ENCODE measurements around the gene DISC1.

DNA sequence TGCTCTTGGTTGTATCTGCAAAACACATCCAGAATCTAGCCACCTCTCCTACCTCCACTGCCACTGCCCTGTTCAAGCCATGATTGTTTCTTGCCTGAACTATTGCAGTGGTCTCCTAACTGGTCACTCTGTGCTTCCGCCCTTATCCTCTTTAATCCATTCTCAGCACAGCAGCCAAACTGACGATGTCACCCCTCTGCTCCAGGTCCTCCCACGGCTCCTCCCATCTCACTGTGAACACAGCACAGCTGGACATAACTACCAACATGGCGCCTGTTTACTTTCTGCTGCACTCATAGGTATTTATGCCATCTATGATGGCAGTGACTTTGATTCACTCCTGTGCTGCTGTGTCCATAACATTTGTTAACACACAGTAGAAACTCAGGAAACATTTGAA lies 406.7 kb downstream of the DISC1 start:
- TF ChIP-seq, protein P1, sequence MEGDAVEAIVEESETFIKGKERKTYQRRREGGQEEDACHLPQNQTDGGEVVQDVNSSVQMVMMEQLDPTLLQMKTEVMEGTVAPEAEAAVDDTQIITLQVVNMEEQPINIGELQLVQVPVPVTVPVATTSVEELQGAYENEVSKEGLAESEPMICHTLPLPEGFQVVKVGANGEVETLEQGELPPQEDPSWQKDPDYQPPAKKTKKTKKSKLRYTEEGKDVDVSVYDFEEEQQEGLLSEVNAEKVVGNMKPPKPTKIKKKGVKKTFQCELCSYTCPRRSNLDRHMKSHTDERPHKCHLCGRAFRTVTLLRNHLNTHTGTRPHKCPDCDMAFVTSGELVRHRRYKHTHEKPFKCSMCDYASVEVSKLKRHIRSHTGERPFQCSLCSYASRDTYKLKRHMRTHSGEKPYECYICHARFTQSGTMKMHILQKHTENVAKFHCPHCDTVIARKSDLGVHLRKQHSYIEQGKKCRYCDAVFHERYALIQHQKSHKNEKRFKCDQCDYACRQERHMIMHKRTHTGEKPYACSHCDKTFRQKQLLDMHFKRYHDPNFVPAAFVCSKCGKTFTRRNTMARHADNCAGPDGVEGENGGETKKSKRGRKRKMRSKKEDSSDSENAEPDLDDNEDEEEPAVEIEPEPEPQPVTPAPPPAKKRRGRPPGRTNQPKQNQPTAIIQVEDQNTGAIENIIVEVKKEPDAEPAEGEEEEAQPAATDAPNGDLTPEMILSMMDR (conservative IDR thresholded peaks at IDR 0.05 in 1 of 2, IDR thresholded peaks at IDR 0.05 in 1 of 2; ENCODE audit: extremely low read depth in 1 of 2, insufficient read depth in 1 of 2, low read depth in 1 of 2, low read length in 2 of 2), result no peak
- TF ChIP-seq EZH2 (IDR thresholded peaks at IDR 0.05; ENCODE audit: borderline replicate concordance, low read length), result no peak
